Dedifferentiated amniotic fluid mesenchymal stem cell (primary cell): ENCODE data around the gene LATS2.
A peak's percentile ranks its signal among the peaks of the same experiment; 100 is the strongest.

ENCODE experiments used
- DNase-seq: peaks from one replicate; pipeline ENCODE4 v3.0.0-alpha.2; 2016; ENCODE audit errors: extremely low spot score

Gene LATS2

DNA sequence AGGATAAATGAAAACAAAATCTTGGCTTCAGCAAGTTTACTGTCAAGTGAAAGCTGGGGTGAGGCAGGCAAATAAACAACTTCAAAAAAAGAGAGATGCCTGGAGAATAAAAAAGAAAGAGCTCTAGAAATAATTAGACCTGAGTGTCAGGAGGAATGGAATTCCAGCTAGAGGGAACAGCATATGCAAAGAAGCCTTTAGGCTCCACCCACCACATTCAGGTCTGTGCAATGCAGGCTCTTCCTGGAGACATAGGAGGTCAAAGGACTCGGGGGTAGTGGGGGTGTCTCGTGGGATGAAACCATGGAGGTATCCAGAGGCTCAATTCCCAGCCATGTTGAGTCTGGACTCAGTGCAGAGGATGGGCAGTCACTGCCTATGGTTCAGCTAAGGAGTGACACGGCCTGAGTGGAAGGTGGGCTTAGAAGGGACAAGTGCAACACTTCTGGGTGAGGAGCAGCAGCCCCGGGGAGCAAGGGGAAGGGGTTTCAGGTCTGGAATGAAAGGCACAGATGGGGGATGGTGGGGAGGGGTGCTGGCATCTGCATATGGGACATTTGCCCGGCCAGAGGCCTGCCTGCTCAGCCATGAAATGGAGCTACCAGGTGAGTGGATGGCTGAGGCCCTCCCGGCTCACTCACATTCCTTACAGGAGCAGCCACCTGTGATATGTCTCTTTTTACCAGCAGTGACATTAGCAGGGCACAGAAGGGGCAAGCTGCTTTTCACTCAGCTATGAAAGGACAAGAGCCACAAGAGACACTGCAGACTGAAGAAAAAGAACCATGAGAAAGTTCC, 12.3 kb downstream of the LATS2 start:
- DNase-seq: no peak

DNA sequence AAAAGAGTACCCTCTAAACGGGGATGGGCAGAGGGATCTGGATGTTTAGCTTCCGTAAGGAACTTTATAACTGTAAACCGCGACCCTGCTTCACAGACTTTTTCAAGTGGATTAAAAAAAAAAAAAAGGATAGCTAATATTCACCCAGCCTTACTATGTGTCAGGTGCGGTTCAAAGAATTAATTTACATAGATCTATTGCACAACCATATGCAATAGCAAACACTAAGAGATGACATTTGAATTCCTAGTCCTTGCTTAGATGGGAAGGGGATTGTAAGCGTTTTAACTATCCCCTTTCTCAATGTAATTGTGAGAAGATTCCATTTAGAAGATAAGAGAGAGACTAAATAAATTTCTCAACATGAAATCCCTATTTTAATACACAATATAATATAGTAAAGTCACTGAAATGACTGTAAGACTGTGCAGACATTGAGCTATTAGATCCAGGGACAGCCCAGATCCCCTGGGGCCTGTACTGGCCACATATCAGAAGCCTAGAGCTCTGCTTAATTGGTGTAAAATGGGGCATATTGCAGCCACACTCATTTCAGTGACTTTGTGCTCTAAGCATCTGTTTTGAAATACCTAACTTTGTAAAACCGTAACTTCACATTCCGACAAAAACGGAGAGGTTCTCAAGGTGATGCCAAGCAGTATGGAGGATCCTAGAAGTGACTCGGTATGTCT, 13.6 kb downstream of the LATS2 start:
- DNase-seq: no peak

DNA sequence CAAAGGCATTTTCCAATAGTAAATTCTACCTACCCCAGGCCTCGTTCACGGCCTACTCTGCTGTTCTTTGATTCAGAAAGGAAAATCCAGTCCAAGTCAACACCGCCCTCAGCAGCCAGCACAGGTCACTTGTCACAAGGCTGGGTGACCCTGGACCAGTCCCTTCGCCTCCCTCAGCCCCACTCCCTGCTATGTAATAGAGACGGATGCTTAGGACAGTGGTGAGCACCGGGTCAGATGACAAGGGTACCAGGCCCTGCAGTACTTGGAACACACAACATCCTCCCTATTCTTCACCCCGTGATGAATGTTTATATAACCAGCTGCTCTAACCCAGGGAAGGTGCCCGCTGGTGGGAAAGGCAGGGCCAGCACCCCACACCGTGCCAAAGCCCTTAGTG, 14.3 kb downstream of the LATS2 start:
- DNase-seq: no peak

DNA sequence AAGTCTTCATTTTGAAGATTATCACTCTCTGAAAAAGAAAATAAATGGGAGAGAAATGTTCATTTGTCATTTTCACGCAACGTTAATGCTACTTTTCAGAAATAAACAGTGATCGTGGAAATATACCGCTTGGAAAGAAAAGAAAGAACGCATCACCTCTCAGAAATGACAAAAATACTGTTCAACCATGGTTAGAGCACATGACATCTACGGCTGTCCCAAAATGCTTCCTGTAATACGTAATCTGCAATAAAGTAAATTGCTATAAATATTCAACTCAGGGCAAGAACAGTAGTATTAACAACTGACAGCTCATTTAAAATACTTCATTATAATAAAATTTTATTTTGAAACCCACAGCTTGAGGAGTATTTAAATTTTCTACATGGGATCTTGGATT, 15.2 kb downstream of the LATS2 start:
- DNase-seq: no peak

DNA sequence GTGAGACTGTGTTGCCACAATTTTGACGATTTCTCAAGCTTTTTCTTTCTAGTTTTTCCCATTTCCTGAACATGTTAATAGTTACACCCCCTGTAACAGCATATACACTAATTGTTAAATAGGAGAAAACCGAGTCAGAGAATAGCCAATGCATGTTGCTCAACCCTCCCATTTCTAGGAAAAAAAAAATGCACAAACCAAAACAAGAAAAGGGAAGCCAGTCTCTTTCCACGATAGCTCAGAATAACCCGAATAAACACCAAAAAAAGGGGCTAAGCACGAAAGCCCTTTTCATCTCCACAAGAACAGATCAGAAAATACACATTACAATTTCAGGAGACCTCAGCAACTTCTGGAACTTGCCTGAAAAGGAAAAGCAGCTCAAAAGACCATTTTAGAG, 16.3 kb downstream of the LATS2 start:
- no peak for DNase-seq

DNA sequence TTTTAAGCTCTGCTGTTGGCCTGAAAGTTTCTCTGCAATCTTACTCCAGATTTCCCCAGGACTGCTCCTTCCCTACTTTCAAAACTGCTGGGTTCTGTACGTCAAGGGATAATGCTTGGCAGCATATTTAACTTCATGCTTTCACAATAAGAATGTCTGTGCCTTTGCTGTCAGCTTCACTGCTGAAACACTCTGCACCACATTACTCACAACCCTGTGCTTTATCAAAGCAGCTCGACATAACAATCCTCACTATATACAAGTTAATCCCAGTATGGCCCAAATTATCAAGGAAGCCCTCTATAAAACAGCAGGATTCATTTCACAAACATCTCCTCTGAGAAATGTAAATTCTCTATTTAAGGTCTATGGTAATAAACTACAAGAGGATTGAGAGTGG, 17.5 kb downstream of the LATS2 start:
- peak; percentile 64 for DNase-seq

DNA sequence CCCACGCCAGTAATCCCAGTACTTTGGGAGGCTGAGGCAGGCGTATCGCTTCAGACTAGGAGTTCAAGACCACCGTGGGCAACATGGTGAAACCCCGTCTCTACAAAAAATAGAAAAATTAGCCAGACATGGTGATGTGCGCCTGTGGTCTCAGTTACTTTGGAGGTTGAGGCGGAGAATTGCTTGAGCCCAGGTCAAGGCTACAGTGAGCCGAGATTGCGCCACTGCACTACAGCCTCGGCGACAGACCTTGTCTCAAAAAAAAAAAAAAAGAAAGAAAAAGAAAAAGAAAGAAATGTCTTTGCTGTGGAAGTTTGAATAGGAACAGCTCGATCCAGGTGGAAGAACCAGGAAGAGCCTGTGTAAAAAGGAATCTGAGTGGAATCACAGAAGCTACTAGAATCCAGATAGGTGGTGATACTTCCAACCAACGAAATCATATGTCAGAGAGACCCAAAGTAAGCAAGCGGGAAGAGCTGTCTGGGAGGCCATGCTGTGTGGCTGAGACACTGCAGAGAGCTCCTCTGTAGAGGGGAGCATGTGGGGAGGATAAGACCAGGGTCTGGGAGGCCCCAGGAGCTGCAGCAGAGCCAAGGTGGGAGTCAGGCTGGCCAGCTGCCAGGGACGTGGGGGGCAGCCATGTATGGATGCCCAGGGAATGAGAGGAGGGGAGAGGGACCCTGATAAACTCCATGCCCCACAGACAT, 21.1 kb downstream of the LATS2 start:
- no peak for DNase-seq

DNA sequence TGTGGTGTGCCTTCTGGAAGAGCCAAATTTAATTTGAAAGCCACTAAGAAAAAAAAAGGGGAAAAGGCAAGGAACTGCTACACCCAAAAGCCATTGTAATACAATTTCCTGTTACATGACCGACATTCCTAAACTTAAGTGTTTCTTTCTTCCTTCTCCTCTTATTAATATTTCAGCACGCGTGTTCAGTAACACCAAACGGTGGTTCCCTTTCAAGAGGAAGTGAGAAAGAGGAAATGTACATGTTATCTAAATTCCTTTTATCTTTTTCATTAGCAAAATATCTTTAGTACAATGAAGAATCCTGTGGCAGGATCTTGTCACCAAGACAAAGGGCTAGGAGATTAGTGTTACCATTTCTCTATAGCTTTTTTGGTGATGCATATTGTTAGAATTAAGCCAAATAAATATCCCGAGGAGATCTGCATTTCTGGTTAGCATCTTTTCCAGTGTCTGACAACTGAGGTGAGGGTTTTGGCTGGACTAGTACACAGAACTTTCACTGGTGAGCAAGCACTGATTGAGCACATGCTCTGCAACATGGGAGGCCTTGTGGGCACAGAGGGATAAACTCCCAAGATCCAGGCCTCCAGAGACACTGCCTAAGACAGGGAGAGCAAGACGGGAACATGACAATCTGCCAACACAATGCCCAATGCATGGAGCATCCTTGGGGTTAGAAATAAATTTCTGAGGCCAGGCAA, 22.1 kb downstream of the LATS2 start:
- no peak for DNase-seq

DNA sequence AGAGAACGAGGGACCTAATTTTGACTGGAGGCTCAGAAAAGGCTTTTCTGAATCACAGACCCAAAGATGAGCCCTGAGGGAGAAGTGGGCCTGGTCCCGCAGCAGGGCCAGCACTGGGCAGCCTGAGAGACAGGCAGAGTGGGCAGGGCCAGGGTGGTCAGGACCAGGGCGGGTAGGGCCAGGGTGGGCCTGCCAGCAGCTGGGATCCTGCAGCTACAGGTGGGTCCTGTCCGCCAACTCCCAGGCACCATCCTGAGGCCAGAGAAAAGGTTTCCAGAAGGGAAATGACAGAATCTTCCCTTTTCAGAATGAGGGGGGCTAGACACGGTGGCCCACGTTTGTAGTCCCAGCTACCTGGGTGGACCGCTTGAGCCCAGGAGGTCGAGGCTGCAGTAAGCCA, 23.7 kb downstream of the LATS2 start:
- no peak for DNase-seq

DNA sequence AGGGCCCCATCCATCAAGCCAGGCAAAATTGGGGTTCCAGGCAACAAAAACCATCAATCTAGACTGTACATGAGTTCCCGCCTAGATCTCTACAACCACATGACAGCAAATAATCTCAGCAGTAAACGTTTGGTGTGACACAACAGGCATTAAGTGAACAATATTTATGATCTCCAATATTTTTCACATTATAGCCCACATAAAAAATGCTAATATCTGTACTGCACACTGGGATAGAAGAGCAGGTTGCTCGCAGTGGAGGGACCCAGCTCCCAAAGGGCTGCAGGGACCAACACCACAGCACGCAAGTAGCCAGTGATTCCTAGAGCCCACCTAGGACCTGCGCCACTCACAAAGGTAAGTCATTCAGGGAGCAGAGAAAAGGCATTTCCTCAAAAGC, 25.9 kb downstream of the LATS2 start:
- no peak for DNase-seq

DNA sequence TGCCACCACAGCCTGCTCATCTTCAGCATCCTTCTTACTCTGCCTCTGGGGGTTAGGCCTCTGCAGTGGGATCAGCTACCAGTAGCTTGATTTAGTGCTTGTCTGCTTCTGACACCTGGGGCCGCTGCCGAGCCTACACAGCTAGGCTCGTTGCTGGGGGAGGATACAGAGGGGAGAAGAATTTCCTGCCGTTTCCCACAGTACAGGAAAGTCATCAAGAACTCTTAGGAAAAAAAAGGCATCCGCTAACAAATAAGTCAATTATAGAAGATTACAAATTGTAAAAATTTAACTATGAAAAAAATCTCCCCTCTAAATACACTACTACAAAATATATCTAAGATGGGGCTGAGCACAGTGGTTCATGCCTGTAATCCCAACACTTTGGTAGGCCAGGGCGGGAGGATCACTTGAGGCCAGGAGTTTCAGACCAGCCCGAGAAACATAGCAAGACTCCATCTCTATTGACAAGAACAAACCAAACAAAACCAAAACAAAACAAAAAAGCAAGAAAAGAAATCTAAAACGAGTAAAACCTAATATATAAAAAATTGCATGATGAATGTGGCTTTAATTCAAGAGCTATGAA, 26.7 kb downstream of the LATS2 start:
- DNase-seq: no peak

DNA sequence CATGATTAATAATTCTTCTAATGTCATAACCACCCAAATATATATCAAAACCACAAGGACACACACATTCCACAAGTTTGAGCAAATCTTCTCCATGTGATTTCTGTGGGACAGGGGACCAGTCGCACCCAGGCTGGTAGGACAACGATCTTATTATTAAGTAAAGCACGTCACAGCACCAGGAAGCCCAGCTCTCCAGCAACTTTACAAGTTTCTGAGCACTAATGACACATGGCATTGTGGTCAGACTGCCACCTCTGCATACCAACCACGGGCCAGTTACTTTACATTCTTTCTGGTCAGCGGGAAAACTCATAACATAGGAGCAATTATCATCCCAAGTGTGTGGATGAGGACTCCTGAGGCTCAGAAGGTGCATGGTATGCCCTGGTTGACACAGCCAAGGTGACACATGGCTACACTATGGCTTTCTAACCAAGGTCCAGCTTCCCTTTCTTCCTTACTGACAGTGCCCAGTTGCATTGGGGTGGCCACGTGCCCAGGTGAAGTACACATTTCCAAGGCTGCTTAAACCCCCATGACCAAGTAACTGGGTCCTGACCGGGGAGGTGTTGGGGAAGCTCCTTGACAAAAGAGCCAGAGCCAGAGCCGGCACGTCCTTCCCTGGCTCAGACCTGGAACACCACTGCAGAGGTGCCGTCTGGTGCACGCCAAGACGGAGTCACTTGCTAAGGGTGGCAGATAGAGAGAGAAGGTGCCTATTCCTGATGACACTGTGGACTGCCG, 27.4 kb downstream of the LATS2 start:
- no peak for DNase-seq

DNA sequence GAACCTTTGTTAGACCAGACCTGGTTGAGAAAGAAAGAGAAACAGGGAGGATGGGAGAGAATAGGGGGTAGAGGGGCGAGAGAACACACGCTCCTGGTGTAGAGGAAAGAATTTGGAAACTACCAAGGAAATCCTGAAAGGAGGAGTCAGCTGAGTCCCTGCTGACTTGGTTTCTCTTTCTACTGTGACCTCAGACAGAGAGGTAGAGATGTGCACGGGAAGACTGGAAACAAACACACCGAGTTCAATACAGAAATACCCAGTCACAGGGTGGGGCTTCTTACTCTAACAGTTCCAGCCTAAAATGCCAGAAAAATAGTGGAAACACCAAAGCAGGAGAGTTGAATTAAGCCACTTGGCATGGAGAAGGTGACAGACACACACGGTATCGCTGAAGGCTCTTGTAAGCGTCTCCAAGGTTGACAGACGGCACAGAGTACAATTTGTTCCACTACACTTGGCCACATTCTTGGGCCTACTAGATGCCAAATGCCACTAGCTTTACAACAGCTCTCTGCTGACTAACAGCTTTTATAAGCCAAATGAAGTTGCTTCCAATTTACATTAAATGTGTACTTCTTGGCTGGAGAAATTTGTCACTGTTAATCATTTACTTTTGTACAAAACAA, 28.1 kb downstream of the LATS2 start:
- DNase-seq: no peak

DNA sequence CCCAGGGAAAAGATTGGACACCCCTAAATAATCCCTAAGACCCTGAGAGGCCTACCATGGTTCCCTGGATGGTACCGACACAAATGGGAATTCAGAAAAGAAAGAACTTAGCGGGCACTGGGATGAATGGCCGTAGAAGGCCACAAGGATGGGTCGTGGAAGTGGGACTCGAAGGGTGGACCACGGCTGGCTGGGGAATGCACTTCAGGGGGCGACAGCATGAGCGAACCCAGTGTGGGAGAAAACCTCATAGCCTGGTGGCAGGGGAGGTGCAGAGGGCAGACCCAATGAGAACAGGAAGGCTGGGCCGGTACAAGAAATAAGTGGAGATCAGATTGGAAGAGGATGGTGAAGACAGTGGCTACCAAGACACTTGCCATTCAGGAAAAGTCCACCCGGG, 28.7 kb downstream of the LATS2 start:
- no peak for DNase-seq

DNA sequence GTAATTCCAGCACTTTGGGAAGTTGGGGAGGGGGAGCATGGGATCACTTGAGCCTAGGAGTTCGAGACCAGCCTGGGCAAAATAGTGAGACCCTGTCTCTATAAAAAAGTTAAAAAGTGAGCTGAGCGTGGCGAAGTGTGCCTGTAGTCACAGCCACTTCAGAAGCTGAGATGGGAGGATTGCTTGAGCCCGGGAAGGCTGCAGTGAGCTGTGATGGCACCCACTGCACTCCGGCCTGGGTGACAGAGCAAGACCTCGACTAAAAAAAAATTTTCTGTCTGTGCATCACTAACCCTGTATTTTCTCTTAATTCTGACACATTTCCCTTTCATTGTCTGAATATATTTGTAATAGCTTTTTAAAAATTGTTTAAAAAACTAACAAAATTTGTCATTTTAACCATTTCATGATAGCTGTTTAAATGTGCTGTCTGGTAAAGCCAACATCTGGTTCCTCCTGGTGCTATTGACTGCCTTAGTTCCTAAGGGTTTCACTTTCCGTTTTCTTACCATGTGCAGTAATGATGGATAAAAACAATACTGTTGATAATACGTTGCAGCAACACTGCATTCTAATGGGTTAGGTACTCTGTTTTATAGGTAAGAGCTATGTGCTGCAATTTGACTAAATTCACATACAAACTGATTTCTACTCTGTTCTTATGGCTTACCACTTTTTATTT, 29.7 kb downstream of the LATS2 start:
- DNase-seq: no peak

DNA sequence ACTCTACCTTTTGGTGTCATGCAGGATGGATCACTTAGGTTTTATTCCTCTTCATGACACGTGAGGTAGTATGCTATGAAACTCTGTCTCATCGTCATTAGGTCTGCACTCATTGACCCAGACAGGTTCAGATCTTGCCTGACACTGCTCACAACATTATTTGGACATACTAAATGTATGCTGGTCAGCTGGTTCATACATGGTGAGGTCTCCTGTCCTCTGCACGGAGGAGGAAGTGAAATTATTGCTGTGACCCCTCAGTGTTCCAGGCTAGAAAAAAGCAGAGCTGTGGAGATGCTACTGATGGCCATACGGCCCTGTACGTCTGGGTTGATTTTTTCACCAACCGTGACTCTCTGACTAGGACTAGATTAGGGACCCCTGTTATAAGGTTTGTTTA, 35.8 kb downstream of the LATS2 start:
- DNase-seq: no peak

DNA sequence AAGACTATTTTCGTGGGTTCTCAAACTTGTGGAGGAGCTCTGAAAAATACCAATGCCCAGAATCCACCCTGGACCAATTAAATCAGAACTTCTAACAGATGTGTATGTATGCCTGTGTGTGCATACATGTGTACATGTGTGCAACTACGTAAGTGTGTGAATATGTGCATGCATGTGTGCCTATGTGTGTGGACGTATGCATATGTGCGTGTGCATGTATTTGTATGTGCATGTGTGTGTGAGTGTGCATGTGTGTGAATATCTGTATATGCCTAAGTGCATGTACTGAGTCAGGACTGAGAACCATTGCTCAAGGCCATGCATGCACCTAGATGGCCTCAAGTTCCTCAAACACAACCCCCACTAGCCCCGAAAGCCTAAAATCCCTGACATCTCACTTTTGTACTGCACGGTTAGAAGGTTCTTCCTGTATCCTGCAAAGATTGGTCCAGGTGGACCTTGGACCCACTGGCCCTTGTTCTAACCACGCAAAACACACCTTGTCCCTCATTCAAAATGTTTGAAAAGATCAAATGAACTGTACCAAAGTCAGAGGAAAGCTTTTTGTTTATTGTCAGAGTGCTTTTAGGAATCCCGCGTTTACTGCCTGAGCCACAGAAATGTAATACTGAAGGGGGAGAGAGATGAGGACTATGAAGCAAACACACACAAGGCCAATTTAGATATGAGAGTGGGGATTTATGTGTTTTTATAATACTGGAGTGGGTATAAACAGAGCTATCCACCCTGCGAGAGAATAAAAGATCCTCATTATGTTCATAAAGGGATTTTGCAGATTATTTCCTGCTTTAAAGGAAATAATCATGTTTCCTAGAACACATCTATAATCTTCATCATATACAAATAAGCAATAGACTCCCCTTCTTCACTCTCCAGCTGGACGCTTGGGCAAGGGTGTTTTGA, 39.1 kb downstream of the LATS2 start:
- DNase-seq: no peak

DNA sequence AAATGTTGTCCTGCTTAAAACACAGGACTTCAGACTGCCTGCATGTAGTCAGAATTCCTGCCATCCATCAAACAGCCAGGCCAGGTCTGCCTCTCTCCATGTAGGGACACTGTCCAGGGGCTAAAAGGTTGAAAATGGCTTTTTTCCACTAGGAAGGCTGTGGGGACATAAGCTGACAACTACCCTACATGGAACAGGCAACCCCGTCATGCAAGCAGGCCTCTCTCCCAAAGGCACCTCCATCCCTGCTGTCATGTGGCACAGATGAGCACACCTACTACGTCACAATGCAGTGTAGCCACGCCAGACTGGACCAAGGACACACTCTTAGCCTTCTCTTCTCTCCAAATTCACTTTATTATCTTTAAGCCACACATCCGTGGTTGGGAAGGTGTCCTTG, 40.8 kb downstream of the LATS2 start:
- no peak for DNase-seq

DNA sequence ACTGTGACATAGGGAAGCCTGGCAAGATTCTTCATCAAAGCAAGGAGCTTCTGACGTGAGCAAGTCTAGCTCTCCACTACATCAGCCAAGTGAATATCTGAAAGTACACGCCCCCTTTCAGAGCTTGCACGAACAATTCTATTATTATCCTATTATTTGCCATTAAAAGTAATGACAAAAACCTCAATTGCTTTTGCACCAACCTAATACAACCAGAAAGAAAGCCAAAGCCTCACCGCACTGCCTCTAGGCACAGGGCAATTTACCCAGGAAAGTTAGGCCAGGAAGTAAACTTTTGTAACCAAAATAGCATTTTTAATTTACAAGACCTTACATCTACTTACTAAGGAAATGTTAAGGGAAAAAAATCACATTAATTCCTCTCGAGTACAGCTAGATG, 41.2 kb downstream of the LATS2 start:
- no peak for DNase-seq
